AG04450 (cell line): ENCODE results near the gene CHST6. TPM values are rescaled to one million over a fixed set of nuclear protein-coding genes. Genes with fewer than 3 reads are reported as not detected.

Experiments
- CTCF ChIA-PET: fragments of 300-600, 350-600 bp; formaldehyde crosslinking; extraction: SDS; loops from one replicate; lab custom pipeline; 2022; ENCODE audit warnings: antibody characterized with exemption, inconsistent platforms; lab: Charles Lee
- POLR2A ChIA-PET: fragments of 350-600 bp; formaldehyde crosslinking; extraction: SDS; loops from one replicate; lab custom pipeline; 2021; ENCODE audit warnings: antibody characterized with exemption, inconsistent platforms; lab: Yijun Ruan, JAX
- DNase-seq: peaks from one replicate; pipeline ENCODE4 v3.0.0-alpha.2; 2011; ENCODE audit warnings: low read depth, low spot score
- H3K27ac ChIP-seq: one replicate; pipeline ENCODE4 v1.5.1; 2012; ENCODE audit warnings: low read depth, low read length, control low read depth
- H3K27me3 ChIP-seq: one replicate; pipeline ENCODE4 v1.6.0; 2012; ENCODE audit warnings: low read length; ENCODE audit not compliant: control insufficient read depth, insufficient read depth
- H3K4me3 ChIP-seq: 2 replicates; pipeline ENCODE4 v1.5.1; 2011; ENCODE audit warnings: mild to moderate bottlenecking, low read depth, low read length, control low read depth
- H3K9me3 ChIP-seq: 2 replicates; pipeline ENCODE4 v1.5.1; 2012; ENCODE audit warnings: low read length; ENCODE audit not compliant: control insufficient read depth, insufficient read depth
- CTCF ChIP-seq: IDR thresholded peaks from 2 replicates; pipeline ENCODE4 v1.5.1; 2011; ENCODE audit warnings: low read depth, low read length, control low read depth, inconsistent platforms
- polyA plus RNA-seq: library from polyadenylated mRNA; depleted of rRNA; stranded (reverse); fragments of >200 nt; gene quantifications from 2 replicates; pipeline ENCODE4 v1.2.3, GENCODE V29; 2011

The CHST6 gene
- polyA plus RNA-seq, 1 experiment = 0.07 TPM

- no peak overlapping the region for H3K4me3 ChIP-seq
- ChIA-PET CTCF (interaction anchor here (1.1 to 2.5 kb wide), 3 partner anchors 20 to 33 kb away, joined by 7 to 27 read pairs (median 7); partner anchors contain the start of gene TMEM170A), POLR2A (no interaction called here)
- DNase-seq = no peak
- no peaks in the 10 kb centered on the region; the same call in 1 of the 2 replicates for H3K9me3 ChIP-seq
- H3K27me3 ChIP-seq = peaks cover 14% of the 10 kb centered on the region
- no peak overlapping the region for H3K27ac ChIP-seq
- no peak for TF ChIP-seq CTCF
Measured at GRCh38 chr16:75497558-75497957, 2.3 kb upstream of the CHST6 start.

- peak overlapping the region; percentile 41 for H3K4me3 ChIP-seq
- no peaks in the 10 kb centered on the region; the same call in 1 of the 2 replicates for H3K9me3 ChIP-seq
- CTCF ChIA-PET = interaction anchor here (0.5 to 1.9 kb wide), 5 partner anchors 22 to 269 kb away, joined by 3 to 7 read pairs (median 4); no protein-coding TSS in a partner anchor
- no peak for DNase-seq
- POLR2A ChIA-PET = interaction anchor here (0.6 to 0.9 kb wide), 2 partner anchors 13 to 23 kb away, joined by 3 to 4 read pairs; no protein-coding TSS in a partner anchor
- no peak for TF ChIP-seq CTCF
- no peak overlapping the region for H3K27ac ChIP-seq
- peaks cover 14% of the 10 kb centered on the region for H3K27me3 ChIP-seq
Measured at GRCh38 chr16:75494661-75495075, 573 bp downstream of the CHST6 start.

GRCh38 chr16:75494184-75494583 is 1.1 kb downstream of the CHST6 start:
- no peak for DNase-seq
- ChIA-PET CTCF (interaction anchor here (0.5 to 1.9 kb wide), 2 partner anchors 23 to 28 kb away, joined by 3 to 7 read pairs; no protein-coding TSS in a partner anchor), POLR2A (no interaction called here)
- Histone ChIP-seq H3K4me3 (no peak overlapping the region), H3K9me3 (no peaks in the 10 kb centered on the region; the same call in 1 of the 2 replicates), H3K27ac (no peak overlapping the region), H3K27me3 (peaks cover 14% of the 10 kb centered on the region)
- TF ChIP-seq CTCF = no peak

- Histone ChIP-seq H3K27ac (no peak overlapping the region), H3K4me3 (no peak overlapping the region), H3K9me3 (no peaks in the 10 kb centered on the region; the same call in 1 of the 2 replicates), H3K27me3 (peaks cover 14% of the 10 kb centered on the region)
- POLR2A ChIA-PET = no interaction called here
- DNase-seq = no peak
- CTCF ChIA-PET = interaction anchor here (1.4 kb wide), 1 partner anchor 27 kb away, joined by 4 read pairs; the partner anchor contains the start of gene TMEM170A
- no peak for TF ChIP-seq CTCF
Measured at GRCh38 chr16:75491876-75492275, 3.4 kb downstream of the CHST6 start.

GRCh38 chr16:75488322-75488721 is 6.9 kb downstream of the CHST6 start:
- H3K9me3 ChIP-seq = no peaks in the 10 kb centered on the region
- no peak for DNase-seq
- CTCF ChIA-PET = interaction anchor here (0.7 to 1.9 kb wide), 3 partner anchors 17 to 279 kb away, joined by 4 to 7 read pairs (median 5); no protein-coding TSS in a partner anchor
- H3K27me3 ChIP-seq = peaks cover 4% of the 10 kb centered on the region
- H3K27ac ChIP-seq = no peak overlapping the region
- no peak for TF ChIP-seq CTCF
- POLR2A ChIA-PET = interaction anchor here (0.6 kb wide), 1 partner anchor 144 kb away, joined by 4 read pairs; no protein-coding TSS in a partner anchor
- no peak overlapping the region for H3K4me3 ChIP-seq
